KMS-11 (cell line): ENCODE measurements around the gene NT5DC4.

Experiments used
- H2AFZ ChIP-seq: fragments of 200-600 bp; sonication (generic); 2 replicates; pipeline ENCODE4 v1.6.1; 2016; ENCODE audit warnings: antibody characterized with exemption, mixed run types, low read depth
- H3K27ac ChIP-seq: fragments of 200-600 bp; sonication (generic); 2 replicates; pipeline ENCODE4 v1.6.1; 2016; ENCODE audit warnings: mild to moderate bottlenecking, mixed run types
- H3K27me3 ChIP-seq: fragments of 200-600 bp; sonication (generic); 2 replicates; pipeline ENCODE4 v1.6.1; 2017; ENCODE audit warnings: mild to moderate bottlenecking, low read depth, mixed run types, moderate library complexity; ENCODE audit not compliant: insufficient read depth
- H3K36me3 ChIP-seq: fragments of 200-600 bp; sonication (generic); 2 replicates; pipeline ENCODE4 v1.6.1; 2017; ENCODE audit warnings: mild to moderate bottlenecking, mixed run types; ENCODE audit not compliant: insufficient read depth
- H3K4me1 ChIP-seq: fragments of 200-600 bp; sonication (generic); 2 replicates; pipeline ENCODE4 v1.6.1; 2016; ENCODE audit warnings: mild to moderate bottlenecking, low read depth, mixed run types; ENCODE audit not compliant: poor library complexity, severe bottlenecking
- H3K4me2 ChIP-seq: fragments of 200-600 bp; sonication (generic); 2 replicates; pipeline ENCODE4 v1.7.0; 2016; ENCODE audit warnings: mild to moderate bottlenecking, mixed run types
- H3K4me3 ChIP-seq: fragments of 200-600 bp; sonication (generic); IDR thresholded peaks from 2 replicates; pipeline ENCODE4 v1.6.1; 2017; ENCODE audit warnings: low read depth, low read length, mixed read lengths; ENCODE audit not compliant: insufficient read depth
- H3K79me2 ChIP-seq: fragments of 200-600 bp; sonication (generic); 2 replicates; pipeline ENCODE4 v1.6.1; 2016; ENCODE audit warnings: low read depth, mixed run types; ENCODE audit not compliant: insufficient read depth
- H3K9ac ChIP-seq: fragments of 200-600 bp; sonication (generic); 2 replicates; pipeline ENCODE4 v1.6.1; 2016; ENCODE audit warnings: mild to moderate bottlenecking, mixed run types
- H4K20me1 ChIP-seq: fragments of 200-600 bp; sonication (generic); 2 replicates; pipeline ENCODE4 v1.6.1; 2016; ENCODE audit warnings: mild to moderate bottlenecking, mixed run types; ENCODE audit not compliant: insufficient read depth
- CTCF ChIP-seq: fragments of 200-600 bp; sonication (generic); conservative IDR thresholded peaks from 2 replicates; pipeline ENCODE4 v1.6.1; 2017; ENCODE audit warnings: low read depth, mild to moderate bottlenecking, antibody characterized with exemption, low read length, moderate library complexity, mixed read lengths

The NT5DC4 gene

GRCh38 chr2:112749755-112750559 lies 29.1 kb downstream of the NT5DC4 start:
- H3K27me3 ChIP-seq, result no peaks in the 10 kb centered on the region
- H3K4me3 ChIP-seq, result no peak overlapping the region
- no peaks in the 10 kb centered on the region for H3K36me3 ChIP-seq
- H4K20me1 ChIP-seq, result no peaks in the 10 kb centered on the region
- peak overlapping the region; percentile 13; the same call in 1 of the 2 replicates for H3K27ac ChIP-seq
- H3K79me2 ChIP-seq, result no peaks in the 10 kb centered on the region; the same call in 1 of the 2 replicates
- no peak overlapping the region for H3K9ac ChIP-seq
- TF ChIP-seq CTCF, result peak; percentile 72
- H2AFZ ChIP-seq, result no peak overlapping the region
- H3K4me1 ChIP-seq, result no peaks in the 10 kb centered on the region
- H3K4me2 ChIP-seq, result no peak overlapping the region

- Histone ChIP-seq H4K20me1 (no peaks in the 10 kb centered on the region), H3K36me3 (no peaks in the 10 kb centered on the region), H3K79me2 (no peaks in the 10 kb centered on the region; the same call in 1 of the 2 replicates), H3K9ac (no peak overlapping the region), H2AFZ (no peak overlapping the region), H3K4me2 (no peak overlapping the region), H3K4me3 (no peak overlapping the region), H3K27me3 (no peaks in the 10 kb centered on the region), H3K4me1 (no peaks in the 10 kb centered on the region), H3K27ac (peak overlapping the region; percentile 13; the same call in 1 of the 2 replicates)
- TF ChIP-seq CTCF, result no peak
These were observed 29.7 kb downstream of the NT5DC4 start for GRCh38 chr2:112750560-112750843.

GRCh38 chr2:112751451-112752197 lies 30.8 kb downstream of the NT5DC4 start:
- H4K20me1 ChIP-seq, result no peaks in the 10 kb centered on the region
- H3K4me2 ChIP-seq, result no peak overlapping the region
- no peaks in the 10 kb centered on the region; the same call in 1 of the 2 replicates for H3K79me2 ChIP-seq
- no peak overlapping the region for H3K9ac ChIP-seq
- H3K27me3 ChIP-seq, result no peaks in the 10 kb centered on the region
- H3K27ac ChIP-seq, result no peak overlapping the region
- H2AFZ ChIP-seq, result no peak overlapping the region
- H3K4me1 ChIP-seq, result no peaks in the 10 kb centered on the region
- H3K4me3 ChIP-seq, result no peak overlapping the region
- no peak for TF ChIP-seq CTCF
- no peaks in the 10 kb centered on the region for H3K36me3 ChIP-seq

- Histone ChIP-seq H3K79me2 (no peaks in the 10 kb centered on the region; the same call in 1 of the 2 replicates), H2AFZ (no peak overlapping the region), H3K4me1 (no peaks in the 10 kb centered on the region), H3K4me3 (no peak overlapping the region), H3K27ac (no peak overlapping the region), H3K4me2 (no peak overlapping the region), H3K9ac (no peak overlapping the region), H4K20me1 (no peaks in the 10 kb centered on the region), H3K36me3 (no peaks in the 10 kb centered on the region), H3K27me3 (no peaks in the 10 kb centered on the region)
- TF ChIP-seq CTCF, result no peak
These were observed 31.8 kb downstream of the NT5DC4 start for GRCh38 chr2:112752667-112753066.
